SKM-1 (cell line): Measurements from ENCODE around the gene MSX1.
"Not testable (repeated sequence)": the region's sequence is repeated elsewhere in the genome, so short reads cannot be mapped to it uniquely, and the experiment has no call there.

Experiments
- DNase-seq: peaks from one replicate; lab custom pipeline; 2025; ENCODE audit not compliant: unreplicated experiment; lab: John Stamatoyannopoulos, UW

The MSX1 gene

DNA sequence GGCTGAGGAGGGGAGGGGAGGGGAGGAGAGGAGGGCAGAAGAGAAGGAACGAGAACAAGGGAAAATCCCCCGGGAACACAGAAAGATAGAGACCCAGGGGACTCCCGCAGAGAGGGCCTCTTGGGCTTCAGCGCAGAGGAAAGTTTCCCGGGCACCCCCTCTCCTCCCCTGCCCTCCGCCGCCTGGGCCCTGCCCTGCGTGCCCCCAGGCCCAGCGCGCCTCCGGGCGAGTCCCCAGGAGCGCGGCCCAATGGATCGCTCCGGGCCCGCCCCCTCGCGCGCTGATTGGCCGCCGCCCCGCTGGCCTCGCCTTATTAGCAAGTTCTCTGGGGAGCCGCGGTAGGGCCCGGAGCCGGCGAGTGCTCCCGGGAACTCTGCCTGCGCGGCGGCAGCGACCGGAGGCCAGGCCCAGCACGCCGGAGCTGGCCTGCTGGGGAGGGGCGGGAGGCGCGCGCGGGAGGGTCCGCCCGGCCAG, at the start of gene MSX1:
Gene MSX1, plus strand, starts transcription at position 341 of the 474 bp plus-strand sequence. CDS start 235 bp downstream, outside the sequence.
- DNase-seq = no peak

DNA sequence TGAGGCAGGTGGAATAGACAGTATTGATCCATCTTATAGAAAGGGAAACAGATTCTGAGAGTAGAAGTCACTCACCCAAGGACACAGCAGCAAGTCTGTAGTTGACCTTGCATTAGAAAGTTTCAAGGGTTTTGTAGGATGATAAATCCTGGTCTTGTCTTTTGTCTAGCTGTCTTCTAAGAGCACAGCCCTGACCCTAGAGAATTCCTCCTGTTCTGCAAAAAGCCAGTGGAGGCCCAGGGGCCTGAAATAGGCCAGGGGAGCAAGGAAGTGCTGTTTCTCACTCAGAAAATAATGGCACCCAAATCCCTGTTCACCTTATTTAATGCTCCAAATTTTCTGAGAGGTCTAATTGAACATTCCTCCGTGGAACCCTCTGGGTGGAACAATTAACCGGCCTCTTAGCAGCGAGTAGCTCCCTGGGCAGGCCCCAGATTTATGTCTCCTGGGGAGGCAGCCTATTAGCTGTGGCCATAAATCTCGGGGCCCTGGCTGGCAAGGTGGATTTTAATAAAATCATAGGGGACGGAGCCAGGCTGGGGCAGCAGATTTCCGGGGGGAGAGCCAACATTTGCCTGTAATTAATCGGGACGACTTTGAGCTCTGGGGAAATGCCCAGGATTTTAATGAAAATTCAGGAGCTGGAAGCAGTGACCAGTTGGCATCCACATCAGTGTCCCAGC, 49.2 kb upstream of the MSX1 start:
- no peak for DNase-seq

DNA sequence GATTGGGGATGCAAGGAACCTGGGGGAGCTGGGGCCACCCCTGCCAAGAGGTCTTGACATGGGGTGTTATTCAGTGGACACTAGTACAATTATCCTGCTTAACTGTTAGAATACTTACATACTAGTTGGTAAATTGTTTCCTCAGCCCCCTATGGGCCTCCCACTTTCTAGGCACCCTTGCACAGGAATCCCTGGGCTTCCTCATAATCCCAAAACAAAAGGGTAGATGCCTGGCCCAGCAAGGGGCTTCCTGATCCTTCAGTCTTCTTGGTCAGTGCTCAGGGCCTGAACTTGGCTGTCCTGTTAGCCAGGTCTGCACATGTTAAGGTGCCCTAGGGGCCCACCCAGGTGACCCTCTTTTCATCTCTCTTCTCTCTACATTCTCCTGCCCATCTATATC, 48.7 kb upstream of the MSX1 start:
- no peak for DNase-seq

DNA sequence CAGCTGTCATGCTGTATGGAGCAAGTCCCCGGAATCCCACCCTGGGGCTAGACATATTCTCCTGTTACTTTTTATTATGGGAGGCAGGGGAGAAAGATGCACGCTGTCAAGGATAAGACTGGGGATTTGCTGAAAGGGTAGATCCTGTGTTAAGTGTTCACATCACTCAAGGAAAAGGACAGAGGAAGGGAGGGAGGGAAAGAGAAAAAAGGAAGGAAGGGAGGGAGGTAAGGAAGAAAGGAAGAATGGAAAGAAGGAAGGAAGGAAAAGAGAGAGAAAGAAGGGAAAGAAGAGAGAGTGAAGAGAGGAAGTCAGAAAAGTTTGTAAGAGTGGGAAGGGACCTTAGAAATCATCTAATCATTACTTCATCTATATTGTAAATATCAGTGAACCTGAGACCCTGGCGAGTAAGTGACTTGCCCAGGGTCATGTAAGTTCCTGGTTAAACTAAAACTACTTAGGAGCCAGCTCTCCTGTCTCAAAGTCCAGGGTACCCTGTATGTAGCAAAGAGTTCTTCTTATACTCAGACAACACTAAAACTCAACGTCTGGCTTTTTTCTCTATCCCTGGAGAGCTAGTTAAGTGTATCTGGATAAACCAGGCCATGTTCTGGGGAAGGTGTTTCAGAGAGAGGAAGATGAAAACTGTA, 47.2 kb upstream of the MSX1 start:
- no peak for DNase-seq

DNA sequence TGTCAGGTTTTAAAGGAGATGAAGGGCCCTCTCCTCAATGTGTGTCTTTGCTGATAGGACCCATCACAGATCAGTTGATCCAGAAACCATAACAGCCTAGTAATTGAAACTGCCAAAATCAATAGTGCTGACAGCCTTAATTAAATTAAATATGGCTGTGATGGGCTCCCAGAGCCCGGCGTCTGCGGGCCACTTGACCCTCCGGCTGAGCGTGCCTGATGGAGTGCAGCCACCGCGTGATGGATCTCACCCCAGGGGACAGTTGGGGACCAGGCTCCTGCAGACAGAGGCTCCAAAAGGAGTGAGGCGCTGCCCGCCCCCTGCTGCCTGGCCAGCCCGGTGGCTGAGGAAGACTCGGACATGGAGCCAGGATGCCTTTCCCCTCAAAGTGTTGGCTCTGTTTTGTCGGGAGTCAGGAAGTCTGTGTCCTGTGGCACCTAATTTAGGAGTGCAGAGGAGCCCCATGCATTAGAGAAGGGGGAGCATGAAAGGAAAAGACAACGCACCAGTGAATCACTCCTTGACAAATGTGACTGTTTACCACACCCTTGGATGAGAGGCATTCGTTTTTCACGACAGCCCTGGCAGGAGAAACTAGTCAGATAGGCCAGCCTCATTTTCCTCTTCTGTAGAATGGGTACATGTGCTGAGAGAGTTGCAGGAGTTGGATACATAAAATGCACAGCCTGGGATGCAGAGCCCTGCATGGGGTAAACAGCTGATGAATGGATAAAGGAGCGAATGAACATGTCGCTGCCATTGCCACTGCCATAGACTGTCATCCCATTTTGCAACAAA, 40.9 kb upstream of the MSX1 start:
- no peak for DNase-seq

DNA sequence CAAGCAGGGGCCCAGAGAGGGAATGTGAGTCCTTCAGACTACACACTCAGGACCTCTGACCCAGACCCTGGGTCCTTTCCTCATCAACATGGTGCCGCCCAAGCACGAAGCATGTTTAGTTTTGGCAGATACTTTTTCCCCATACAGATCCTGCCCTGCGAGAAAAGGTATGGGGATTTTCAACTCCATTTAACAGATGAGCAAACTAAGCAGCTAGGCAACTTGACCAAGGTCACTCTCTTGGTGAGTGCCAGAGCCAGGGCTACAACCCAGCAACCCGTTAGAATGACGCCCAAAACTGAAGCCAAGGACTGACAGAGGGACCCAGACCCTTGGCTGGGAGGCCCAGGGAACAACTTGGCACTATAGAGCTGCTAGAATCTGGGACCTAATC, 40.3 kb upstream of the MSX1 start:
- DNase-seq = no peak

DNA sequence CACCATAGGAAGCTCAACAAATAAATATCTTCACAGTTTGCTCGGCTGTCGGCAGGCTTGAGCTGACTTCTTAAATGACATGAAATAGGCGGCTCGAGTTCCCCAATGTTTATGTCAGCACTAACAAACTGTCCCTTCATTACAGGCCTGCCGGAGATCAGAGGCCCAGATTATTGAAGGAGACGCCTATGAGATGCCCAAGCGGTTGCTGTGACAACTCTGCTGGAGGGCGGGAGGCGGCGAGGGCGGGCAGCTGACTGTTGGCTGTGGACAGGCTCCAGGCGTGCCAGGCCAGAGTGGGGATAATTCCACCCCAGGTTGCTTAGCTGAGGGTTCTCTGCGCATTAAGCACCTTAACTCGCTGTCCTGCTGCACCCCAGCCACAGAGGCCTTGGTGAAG, 39.2 kb upstream of the MSX1 start:
- no peak for DNase-seq

DNA sequence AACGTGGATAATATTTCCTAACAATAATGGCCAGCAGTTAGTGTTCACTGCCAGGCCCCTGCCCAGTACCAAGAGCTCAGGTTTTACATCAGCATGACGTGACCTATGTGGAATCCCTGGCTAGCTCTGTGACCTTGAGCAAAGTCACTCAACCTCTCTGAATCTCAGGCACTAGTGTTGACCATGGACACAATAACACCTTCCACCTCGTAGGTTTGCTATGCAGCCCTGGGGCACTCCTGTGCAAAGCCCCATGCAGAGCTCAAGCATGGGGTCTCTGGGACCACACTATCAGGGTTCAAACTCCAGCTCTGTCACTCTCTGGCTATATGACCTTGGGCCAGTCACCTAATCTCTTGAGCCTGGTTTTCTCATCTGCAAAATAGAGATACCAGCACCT, 38.7 kb upstream of the MSX1 start:
- no peak for DNase-seq

DNA sequence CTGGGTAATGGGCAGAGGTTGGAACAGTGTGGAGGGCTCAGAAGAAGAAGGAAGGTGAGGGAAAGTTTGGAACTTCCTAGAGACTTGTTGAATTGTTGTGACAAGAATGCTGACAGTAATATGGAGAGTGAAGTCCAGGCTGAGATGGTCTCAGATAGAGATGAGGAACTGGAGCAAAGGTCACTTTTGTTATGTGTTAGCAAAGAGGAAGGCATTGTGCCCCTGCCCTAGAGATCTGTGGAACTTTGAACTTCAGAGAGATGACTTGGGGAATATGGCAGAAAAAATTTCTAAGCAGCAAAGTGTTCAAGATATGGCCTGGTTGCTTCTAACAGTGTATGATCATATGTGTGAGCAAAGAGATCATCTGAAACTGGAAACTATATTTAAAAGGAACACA, 37.9 kb upstream of the MSX1 start:
- DNase-seq = no peak

DNA sequence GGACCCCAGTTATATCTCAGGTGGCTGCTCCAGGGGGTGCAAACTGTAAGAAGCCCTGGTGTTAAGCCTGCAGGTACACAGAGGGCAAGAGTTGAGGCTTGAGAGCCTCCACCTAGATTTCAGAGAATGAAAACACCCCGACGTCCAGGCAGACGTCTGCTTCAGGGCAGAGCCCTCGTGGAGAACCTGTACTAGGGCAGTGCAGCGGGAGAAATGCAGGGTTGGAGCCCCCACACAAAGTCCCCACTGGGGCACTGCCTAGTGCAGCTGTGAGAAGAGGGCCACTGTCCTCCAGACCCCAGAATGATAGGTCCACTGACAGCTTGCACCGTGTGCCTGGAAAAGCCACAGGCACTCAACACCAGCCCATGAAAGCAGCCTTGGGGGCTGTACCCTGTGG, 37.2 kb upstream of the MSX1 start:
- DNase-seq = not testable (repeated sequence)

DNA sequence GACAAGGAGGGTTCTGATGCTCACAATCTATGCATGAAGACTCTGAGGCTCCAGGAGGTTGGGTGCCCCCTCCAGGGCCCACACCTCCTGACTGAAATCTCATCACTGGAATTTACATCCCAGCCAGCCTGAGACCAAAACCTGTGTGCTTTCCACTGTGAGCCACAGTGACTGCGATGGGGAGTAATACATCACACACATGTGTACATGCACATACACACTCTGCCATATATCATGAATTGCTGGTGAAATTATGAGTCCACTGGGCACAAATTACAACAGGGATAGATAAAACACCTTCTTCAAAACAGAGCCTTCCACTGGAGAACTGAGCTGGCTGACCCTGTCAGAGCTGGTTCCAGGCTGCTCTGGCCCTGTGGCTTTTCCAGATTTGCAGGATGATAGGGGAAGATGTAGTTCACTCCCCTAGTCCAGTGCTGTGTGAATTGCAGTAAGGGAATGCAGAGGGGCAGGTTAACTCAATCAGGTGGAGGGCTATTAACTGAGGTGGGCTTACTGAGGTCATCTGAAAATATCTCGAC, 35.8 kb upstream of the MSX1 start:
- DNase-seq = no peak

DNA sequence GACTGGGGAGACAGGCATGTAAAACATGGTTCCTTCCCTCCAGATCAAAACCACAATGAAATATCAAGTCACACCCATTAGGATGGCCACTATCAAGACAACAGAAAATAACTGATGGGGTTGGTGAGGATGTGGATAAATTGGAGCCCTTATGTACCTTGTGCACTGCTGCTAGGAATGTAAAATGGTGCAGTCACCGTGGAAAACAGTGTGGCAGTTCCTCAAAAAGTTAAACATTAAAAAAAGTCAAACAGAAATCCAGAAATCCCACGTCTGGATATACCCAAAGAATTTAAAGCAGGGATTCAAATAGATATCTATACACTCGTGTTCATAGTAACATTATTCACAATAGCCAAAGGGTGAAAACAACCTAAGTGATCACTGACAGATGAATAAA, 35.2 kb upstream of the MSX1 start:
- DNase-seq = no peak

DNA sequence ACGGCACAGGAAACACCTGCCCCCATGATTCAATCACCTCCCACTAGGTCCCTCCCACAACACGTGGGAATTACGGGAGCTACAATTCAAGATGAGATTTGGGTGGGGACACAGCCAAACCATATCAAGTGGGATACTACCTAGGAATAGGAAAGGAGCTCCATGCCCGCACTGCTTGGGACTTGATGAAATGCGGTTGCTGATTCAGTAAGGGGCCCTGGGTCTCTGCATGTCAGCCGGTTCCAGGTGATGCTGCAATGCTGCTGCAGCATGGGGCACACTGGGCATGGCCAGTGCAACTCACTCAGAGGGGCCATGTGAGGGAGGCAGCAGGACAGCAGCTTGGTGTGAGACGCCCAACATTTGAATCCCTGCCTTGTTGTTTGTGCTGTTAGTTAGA, 34.0 kb upstream of the MSX1 start:
- DNase-seq = no peak

DNA sequence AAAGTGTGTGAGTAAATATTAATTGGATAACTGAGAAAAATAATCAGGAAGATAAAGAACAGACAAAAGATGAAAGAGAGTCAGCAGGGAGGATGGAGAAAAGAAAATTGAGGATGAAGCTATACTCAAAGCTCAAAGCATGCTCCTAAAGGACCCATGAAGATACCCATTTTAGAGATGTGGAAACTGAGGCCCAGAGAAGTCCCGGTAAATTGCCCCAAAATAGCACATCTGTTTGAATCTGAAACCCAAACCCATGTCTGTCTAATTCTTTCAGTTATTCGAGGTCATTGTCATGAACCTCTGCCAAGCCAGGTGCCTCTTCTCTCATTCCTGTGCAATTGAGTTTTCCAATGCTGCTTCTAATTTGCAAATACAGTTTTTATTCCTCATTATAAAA, 29.6 kb upstream of the MSX1 start:
- DNase-seq = no peak

DNA sequence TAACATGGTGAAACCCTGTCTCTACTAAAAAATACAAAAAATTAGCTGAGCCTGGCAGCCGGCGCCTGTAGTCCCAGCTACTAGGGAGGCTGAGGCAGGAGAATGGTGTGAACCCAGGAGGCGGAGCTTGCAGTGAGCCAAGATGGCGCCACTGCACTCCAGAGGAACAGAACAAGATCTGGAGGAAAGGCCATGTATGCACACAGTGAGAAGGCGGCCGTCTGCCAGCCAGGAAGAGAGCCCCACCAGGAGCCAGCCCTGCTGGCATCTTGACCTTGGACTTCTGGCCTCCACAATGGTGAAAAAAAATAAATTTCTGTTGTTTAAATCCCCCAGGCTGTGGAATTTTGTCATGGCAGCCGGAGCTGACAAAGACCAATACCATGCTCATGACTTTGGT, 28.2 kb upstream of the MSX1 start:
- no peak for DNase-seq

DNA sequence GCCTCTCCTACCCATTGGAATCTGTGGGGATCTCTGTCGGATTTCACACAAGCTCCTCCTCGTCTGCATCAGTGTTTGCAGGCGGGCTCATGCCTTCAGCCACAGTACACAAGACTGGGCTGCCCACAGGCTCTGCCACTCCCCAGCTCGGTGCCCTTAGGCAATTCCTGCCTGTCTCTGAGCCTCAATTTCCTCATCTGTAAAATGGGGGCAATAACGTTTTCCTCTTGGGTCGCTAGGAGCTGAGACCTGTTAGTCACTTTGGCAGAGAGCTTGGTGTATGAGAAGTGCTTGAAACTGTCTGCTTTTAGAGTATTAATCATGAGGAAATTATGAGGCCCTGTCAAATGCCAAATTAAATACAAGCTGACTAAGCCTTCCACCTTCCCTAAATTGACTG, 27.6 kb upstream of the MSX1 start:
- no peak for DNase-seq

DNA sequence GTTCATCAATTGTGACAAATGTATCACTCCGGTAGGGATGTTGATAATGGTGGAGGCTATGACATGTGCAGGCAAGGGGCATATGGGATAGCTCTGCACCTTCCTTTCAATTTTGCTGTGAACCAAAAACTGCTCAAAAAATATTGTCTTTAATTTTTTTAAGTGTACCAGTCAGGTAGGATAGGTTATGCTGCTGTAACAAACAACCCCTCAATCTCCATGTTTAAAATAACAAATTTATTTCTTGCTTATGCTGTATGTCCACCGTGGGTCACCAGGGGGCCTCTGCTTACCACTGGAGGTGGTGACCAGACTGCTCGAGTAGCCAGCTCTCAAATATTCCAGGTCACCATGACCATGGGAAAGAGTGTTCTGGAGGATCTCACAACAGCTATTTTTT, 23.4 kb upstream of the MSX1 start:
- DNase-seq = no peak

DNA sequence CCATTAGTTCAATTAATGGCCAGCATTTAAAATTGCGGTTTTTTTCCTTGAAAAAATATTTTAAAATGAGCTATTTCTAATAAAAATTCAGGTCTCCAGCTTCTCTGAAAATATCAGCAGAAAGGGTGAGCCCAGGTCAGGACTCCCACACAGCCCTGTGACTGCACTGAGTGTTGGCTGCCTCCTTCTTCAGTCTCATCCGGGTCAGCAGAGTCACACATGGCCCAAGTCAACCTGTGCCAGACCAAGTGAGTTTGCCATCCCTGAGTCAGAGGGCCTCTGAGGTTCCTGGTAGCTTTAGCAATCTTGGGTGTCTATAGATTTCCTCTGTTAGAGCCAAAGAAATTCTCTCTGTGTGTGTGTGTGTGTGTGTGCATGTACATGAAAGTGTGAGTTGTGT, 22.1 kb upstream of the MSX1 start:
- no peak for DNase-seq

DNA sequence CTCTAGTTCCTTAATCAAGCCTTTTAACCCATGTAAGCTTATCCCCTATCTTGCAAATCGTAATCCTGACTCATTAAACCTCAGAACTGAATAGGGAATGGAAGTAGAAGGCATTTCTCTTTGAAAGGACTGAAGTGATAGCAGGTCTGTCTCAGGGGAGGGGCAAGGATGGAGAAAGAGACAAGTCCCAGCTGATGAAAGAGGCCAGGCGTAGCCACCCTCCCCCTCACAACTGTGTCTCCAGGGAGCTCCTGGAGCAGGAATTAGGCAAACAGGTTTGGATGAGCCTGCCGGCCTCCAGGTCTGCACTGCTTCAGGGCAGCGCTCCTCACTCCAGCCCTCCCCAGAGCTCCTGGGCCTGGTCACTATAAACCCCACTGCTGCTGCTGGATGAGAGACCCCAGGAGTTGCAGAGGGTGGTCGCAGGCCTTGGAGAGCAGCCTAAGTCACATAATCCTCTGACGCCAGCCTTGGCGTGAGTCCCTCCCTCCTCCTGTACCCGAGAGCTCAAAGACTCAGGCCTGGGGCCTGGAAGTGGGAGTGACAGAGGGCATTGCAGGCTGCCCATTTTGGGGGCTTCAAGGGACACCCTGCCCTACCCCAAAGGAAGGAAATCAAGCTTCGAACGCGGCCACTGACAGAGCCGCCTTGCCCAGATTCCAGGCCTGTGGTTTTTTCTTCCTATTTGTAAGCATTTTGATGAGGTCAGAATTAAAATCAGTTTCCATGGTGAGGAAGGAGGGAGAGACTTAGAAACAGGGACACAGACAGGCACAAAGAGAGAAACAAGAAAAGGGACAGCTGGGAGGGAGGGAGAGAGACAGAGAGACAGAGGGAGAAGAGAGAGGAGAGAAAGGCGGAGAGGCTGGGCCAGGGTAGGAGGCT, 21.2 kb upstream of the MSX1 start:
- DNase-seq = no peak

DNA sequence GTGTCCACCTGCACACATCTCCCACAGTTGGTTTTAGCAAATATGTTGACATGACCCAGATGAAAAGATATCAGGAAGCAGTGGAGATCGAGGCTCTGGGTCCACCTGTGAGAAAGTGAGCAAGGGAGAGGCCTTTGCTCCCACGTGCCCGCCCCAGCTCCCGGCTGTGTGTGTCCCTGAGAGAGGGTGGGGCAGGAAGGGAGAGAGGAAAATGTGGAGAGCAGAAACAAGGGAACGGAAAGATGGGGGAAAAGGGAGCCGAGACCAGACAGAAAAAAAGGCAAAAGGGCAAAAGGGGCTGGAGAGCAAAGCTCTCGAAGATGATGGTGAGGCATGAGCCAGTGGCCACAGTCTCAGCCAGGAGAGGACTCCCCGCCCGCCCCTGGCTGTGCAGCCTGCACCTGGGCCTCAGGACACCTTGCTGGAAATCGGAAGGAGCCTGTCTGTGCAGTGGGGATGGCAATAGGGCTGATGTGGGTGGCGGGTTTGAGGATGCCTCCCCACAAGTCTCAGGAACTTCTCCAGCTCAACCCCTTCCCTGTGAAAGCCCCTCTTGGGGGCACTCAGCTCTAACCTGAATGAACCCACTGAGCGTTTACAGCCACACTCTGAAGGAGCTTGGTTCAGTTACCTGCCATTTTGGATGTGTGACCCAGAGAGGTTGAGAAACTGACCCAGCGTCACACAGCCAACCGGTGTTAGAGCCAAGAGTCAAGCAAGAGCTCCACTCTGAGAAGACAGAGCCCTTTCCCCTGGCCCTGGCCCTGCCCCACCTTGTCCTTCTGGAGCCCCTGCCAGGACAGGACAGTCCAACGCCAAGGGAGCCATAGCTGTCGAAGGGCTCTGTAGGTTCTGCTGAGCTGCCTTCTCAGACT, 20.3 kb upstream of the MSX1 start:
- DNase-seq = no peak
